CD4-positive, alpha-beta memory T cell (primary cell): ENCODE results near the gene AKAP6. TPM values are rescaled to one million over a fixed set of nuclear protein-coding genes. Genes with fewer than 3 reads are reported as not detected.

Experiments
- CTCF ChIA-PET: fragments of 350-600 bp; sonication (Branson Sonifier 250); formaldehyde crosslinking; loops from one replicate; lab custom pipeline; 2021; ENCODE audit warnings: inconsistent platforms; ENCODE audit not compliant: partially characterized antibody; lab: Charles Lee
- POLR2A ChIA-PET: fragments of 350-600 bp; sonication (Branson Sonifier 250); formaldehyde crosslinking; loops from one replicate; lab custom pipeline; 2021; ENCODE audit not compliant: partially characterized antibody; lab: Charles Lee
- DNase-seq, 5 donors: peaks; one replicate each; pipeline versions ENCODE4 v3.0.0 to v3.0.0-alpha.2; 2020 to 2022; ENCODE audit warnings: mixed read lengths in 1 of 5
- H3K27ac ChIP-seq: one replicate; pipeline ENCODE4 v1.7.0; 2013; ENCODE audit warnings: low read depth, low read length
- H3K27me3 ChIP-seq: 2 replicates; pipeline ENCODE4 v1.7.0; 2013; ENCODE audit warnings: mild to moderate bottlenecking, low read length, moderate library complexity; ENCODE audit not compliant: insufficient read depth
- H3K36me3 ChIP-seq: 2 replicates; pipeline ENCODE4 v1.7.0; 2013; ENCODE audit warnings: mild to moderate bottlenecking, low read length, moderate library complexity; ENCODE audit not compliant: insufficient read depth
- H3K4me1 ChIP-seq: 2 replicates; pipeline ENCODE4 v1.7.0; 2013; ENCODE audit warnings: mild to moderate bottlenecking, low read length, moderate library complexity; ENCODE audit not compliant: insufficient read depth
- H3K4me3 ChIP-seq, 2 donors: one replicate each; pipeline ENCODE4 v1.7.0; 2013; ENCODE audit warnings: low read length in 2 of 2, mild to moderate bottlenecking in 1 of 2
- H3K9me3 ChIP-seq, 2 donors: one replicate each; pipeline ENCODE4 v1.7.0; 2013; ENCODE audit warnings: low read length in 2 of 2, control low read depth in 1 of 2; ENCODE audit not compliant: control insufficient read depth in 1 of 2
- H3K27ac Mint-ChIP-seq, 7 donors: one replicate each; pipeline ENCODE4 v1.8.0; 2020 to 2021; ENCODE audit warnings: mixed read lengths in 7 of 7, mild to moderate bottlenecking in 6 of 7, inconsistent platforms in 3 of 7, moderate library complexity in 3 of 7
- H3K27me3 Mint-ChIP-seq, 2 donors: one replicate each; pipeline ENCODE4 v1.8.0; 2020 to 2021; ENCODE audit warnings: mixed read lengths in 2 of 2
- H3K36me3 Mint-ChIP-seq, 2 donors: one replicate each; pipeline ENCODE4 v1.8.0; 2020 to 2021; ENCODE audit warnings: mixed read lengths in 2 of 2, inconsistent platforms in 1 of 2, mild to moderate bottlenecking in 1 of 2
- H3K4me1 Mint-ChIP-seq, 4 donors: one replicate each; pipeline ENCODE4 v1.8.0; 2020 to 2021; ENCODE audit warnings: mixed read lengths in 4 of 4, mild to moderate bottlenecking in 1 of 4
- H3K4me3 Mint-ChIP-seq, 8 donors: one replicate each; pipeline ENCODE4 v1.8.0; 2020 to 2021; ENCODE audit warnings: mixed read lengths in 8 of 8, mild to moderate bottlenecking in 7 of 8, moderate library complexity in 6 of 8, inconsistent platforms in 3 of 8
- H3K9me3 Mint-ChIP-seq, 8 donors: one replicate each; pipeline ENCODE4 v1.8.0; 2020 to 2021; ENCODE audit warnings: mixed read lengths in 8 of 8, mild to moderate bottlenecking in 5 of 8, inconsistent platforms in 3 of 8, moderate library complexity in 1 of 8
- intact Hi-C: fragments of 100-400 bp; cut with micrococcal nuclease; formaldehyde crosslinking; loops from one replicate; pipeline ENCODE4 v1.15.1; 2023
- polyA plus RNA-seq, 2 donors: library from polyadenylated mRNA; unstranded; fragments of 300-500 nt; fragmentation: Illumina TruSeq; gene quantifications; one replicate each; pipeline ENCODE4 v1.2.3, GENCODE V29; 2021
- total RNA-seq, 2 experiments: library from RNA; stranded (reverse); gene quantifications; one replicate each; pipeline ENCODE4 v1.2.3, GENCODE V29; 2021

AKAP6 gene
- total and polyA plus RNA-seq, 4 experiments from 2014 or later: 0.98 to 4.4 (median 3.7) TPM; not detected in 1

GRCh38 chr14:32593290-32593942, 264.3 kb downstream of the AKAP6 start:
- CTCF ChIA-PET: interaction anchor here (0.7 kb wide), 1 partner anchor 13 kb away, joined by 3 read pairs; no protein-coding TSS in a partner anchor

DNA sequence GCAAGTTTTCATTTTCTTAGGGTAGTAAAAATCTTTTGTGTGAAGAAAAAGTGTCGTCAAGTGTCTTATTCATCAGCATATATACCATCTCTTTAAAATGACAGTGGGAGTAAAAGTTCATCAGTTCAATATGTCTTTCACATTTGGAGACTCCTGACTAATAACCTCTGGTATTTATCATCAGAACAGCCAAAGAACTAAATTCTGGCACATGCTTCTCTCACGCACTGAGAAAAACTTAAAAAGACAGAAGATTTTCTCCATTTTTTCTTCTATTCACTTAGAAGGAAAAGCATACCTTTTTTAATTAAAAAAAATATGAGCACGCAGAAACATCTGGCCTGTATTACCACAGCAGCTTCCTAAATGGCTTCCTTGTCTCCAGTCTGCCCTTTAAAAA, 265.7 kb downstream of the AKAP6 start:
- H3K4me1 ChIP-seq: no peaks in the 10 kb centered on the region
- ChIA-PET CTCF (interaction anchor here (1.4 kb wide), 1 partner anchor 19 kb away, joined by 4 read pairs; no protein-coding TSS in a partner anchor), POLR2A (no interaction called here)
- H3K4me1 Mint-ChIP-seq: no peaks in the 10 kb centered on the region
- no peak overlapping the region for H3K4me3 Mint-ChIP-seq
- H3K36me3 Mint-ChIP-seq: no peaks in the 10 kb centered on the region
- H3K4me3 ChIP-seq: no peak overlapping the region
- H3K9me3 Mint-ChIP-seq: peaks cover 0 to 1% (median 0%) of the 10 kb centered on the region in 8 donors
- no peak overlapping the region for H3K27ac ChIP-seq
- H3K9me3 ChIP-seq: no peaks in the 10 kb centered on the region
- intact Hi-C loops: no loop called here
- no peak overlapping the region for H3K27ac Mint-ChIP-seq
- H3K36me3 ChIP-seq: no peaks in the 10 kb centered on the region
- DNase-seq: no peak
- no peaks in the 10 kb centered on the region for H3K27me3 Mint-ChIP-seq
- no peaks in the 10 kb centered on the region for H3K27me3 ChIP-seq

More at GRCh38 chr14:32593290-32593942, 264.3 kb downstream of the AKAP6 start:
- Mint-ChIP-seq H3K36me3 (no peaks in the 10 kb centered on the region), H3K4me3 (no peak overlapping the region), H3K27me3 (no peaks in the 10 kb centered on the region), H3K4me1 (no peaks in the 10 kb centered on the region), H3K9me3 (peaks cover 0 to 4% (median 0%) of the 10 kb centered on the region in 8 donors), H3K27ac (no peak overlapping the region)
- no peak overlapping the region for H3K4me3 ChIP-seq
- H3K9me3 ChIP-seq: no peaks in the 10 kb centered on the region
- H3K27ac ChIP-seq: no peak overlapping the region
- no peak for DNase-seq
- POLR2A ChIA-PET: no interaction called here
- H3K4me1 ChIP-seq: no peaks in the 10 kb centered on the region
- no peaks in the 10 kb centered on the region for H3K36me3 ChIP-seq
- intact Hi-C loops: no loop called here
- H3K27me3 ChIP-seq: no peaks in the 10 kb centered on the region

- Mint-ChIP-seq H3K4me1 (no peaks in the 10 kb centered on the region), H3K4me3 (no peak overlapping the region), H3K36me3 (no peaks in the 10 kb centered on the region), H3K27me3 (no peaks in the 10 kb centered on the region), H3K27ac (no peak overlapping the region), H3K9me3 (peaks cover 0 to 1% (median 0%) of the 10 kb centered on the region in 8 donors)
- no peak overlapping the region for H3K27ac ChIP-seq
- no peaks in the 10 kb centered on the region for H3K36me3 ChIP-seq
- intact Hi-C loops: no loop called here
- POLR2A ChIA-PET: no interaction called here
- H3K9me3 ChIP-seq: no peaks in the 10 kb centered on the region
- no peaks in the 10 kb centered on the region for H3K4me1 ChIP-seq
- CTCF ChIA-PET: interaction anchor here (1.4 kb wide), 1 partner anchor 20 kb away, joined by 4 read pairs; no protein-coding TSS in a partner anchor
- no peak for DNase-seq
- H3K4me3 ChIP-seq: no peak overlapping the region
- H3K27me3 ChIP-seq: no peaks in the 10 kb centered on the region
These were observed 266.4 kb downstream of the AKAP6 start for GRCh38 chr14:32595497-32595896.

GRCh38 chr14:32596390-32596789, 267.3 kb downstream of the AKAP6 start:
- Mint-ChIP-seq H3K4me3 (no peak overlapping the region), H3K4me1 (no peaks in the 10 kb centered on the region), H3K27ac (no peak overlapping the region), H3K9me3 (peaks cover 0 to 1% (median 0%) of the 10 kb centered on the region in 8 donors), H3K27me3 (no peaks in the 10 kb centered on the region), H3K36me3 (no peaks in the 10 kb centered on the region)
- Histone ChIP-seq H3K4me3 (no peak overlapping the region), H3K27ac (no peak overlapping the region), H3K27me3 (no peaks in the 10 kb centered on the region), H3K9me3 (no peaks in the 10 kb centered on the region), H3K36me3 (no peaks in the 10 kb centered on the region), H3K4me1 (no peaks in the 10 kb centered on the region)
- ChIA-PET CTCF (interaction anchor here (1.1 kb wide), 1 partner anchor 21 kb away, joined by 3 read pairs; no protein-coding TSS in a partner anchor), POLR2A (no interaction called here)
- DNase-seq: no peak
- intact Hi-C loops: no loop called here

DNA sequence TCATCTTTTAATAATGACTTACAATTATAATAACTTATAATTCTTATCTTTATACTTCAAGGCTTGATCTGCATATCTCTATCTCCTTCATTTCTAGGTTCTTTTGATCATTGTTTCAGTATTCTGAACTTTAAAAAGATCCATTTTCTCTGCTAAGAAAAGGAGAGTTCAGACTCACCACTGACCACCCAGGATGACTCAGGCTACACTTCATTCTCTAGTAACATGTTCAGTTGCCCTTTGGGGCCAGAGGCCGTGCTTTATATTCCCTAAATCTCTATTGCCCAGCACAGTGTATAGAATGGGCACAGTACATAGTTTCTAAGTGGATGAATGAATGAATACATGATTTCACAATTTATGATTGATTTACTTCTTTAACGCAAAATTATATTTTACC, 268.7 kb downstream of the AKAP6 start:
- Histone ChIP-seq H3K27me3 (no peaks in the 10 kb centered on the region), H3K4me1 (no peaks in the 10 kb centered on the region), H3K36me3 (no peaks in the 10 kb centered on the region), H3K27ac (no peak overlapping the region), H3K9me3 (no peaks in the 10 kb centered on the region), H3K4me3 (no peak overlapping the region)
- DNase-seq: no peak
- Mint-ChIP-seq H3K27me3 (no peaks in the 10 kb centered on the region), H3K4me3 (no peak overlapping the region), H3K4me1 (no peaks in the 10 kb centered on the region), H3K27ac (no peak overlapping the region), H3K36me3 (no peaks in the 10 kb centered on the region), H3K9me3 (no peaks in the 10 kb centered on the region)
- ChIA-PET CTCF (no interaction called here), POLR2A (no interaction called here)
- intact Hi-C loops: no loop called here

DNA sequence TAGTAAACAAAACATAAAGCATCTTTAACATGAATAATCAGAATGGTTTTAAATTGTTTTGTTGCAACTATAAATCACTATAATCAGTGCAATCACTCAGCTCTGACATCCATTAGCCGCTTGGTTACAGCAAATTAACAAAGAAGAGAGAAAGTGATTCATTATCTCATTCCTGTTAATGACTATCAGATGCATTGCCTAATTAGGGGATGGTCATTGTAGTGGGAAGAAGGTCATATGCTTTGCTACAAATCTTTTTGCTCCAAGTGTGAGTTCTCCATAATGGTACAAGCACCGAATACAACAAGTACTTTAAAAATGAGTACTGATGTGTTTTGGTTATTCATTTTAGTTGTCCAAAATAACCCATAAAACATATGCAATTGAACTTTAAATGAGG, 272.0 kb downstream of the AKAP6 start:
- intact Hi-C loops: no loop called here
- H3K27ac ChIP-seq: no peak overlapping the region
- Mint-ChIP-seq H3K9me3 (no peaks in the 10 kb centered on the region), H3K4me1 (no peaks in the 10 kb centered on the region), H3K36me3 (no peaks in the 10 kb centered on the region), H3K27me3 (no peaks in the 10 kb centered on the region), H3K4me3 (no peak overlapping the region), H3K27ac (no peak overlapping the region)
- POLR2A ChIA-PET: no interaction called here
- no peaks in the 10 kb centered on the region for H3K4me1 ChIP-seq
- CTCF ChIA-PET: no interaction called here
- H3K9me3 ChIP-seq: no peaks in the 10 kb centered on the region
- DNase-seq: no peak
- no peaks in the 10 kb centered on the region for H3K27me3 ChIP-seq
- no peak overlapping the region for H3K4me3 ChIP-seq
- H3K36me3 ChIP-seq: no peaks in the 10 kb centered on the region

- H3K36me3 Mint-ChIP-seq: no peaks in the 10 kb centered on the region
- no peaks in the 10 kb centered on the region for H3K9me3 Mint-ChIP-seq
- no peak overlapping the region for H3K27ac Mint-ChIP-seq
- ChIA-PET CTCF (interaction anchor here (1.5 kb wide), 1 partner anchor 17 kb away, joined by 5 read pairs; no protein-coding TSS in a partner anchor), POLR2A (no interaction called here)
- DNase-seq: no peak
- no peaks in the 10 kb centered on the region for H3K4me1 Mint-ChIP-seq
- Histone ChIP-seq H3K27ac (no peak overlapping the region), H3K36me3 (no peaks in the 10 kb centered on the region), H3K4me1 (no peaks in the 10 kb centered on the region), H3K27me3 (no peaks in the 10 kb centered on the region), H3K9me3 (no peaks in the 10 kb centered on the region), H3K4me3 (no peak overlapping the region)
- H3K27me3 Mint-ChIP-seq: peaks cover 0 to 2% of the 10 kb centered on the region in 2 donors
- H3K4me3 Mint-ChIP-seq: no peak overlapping the region
- intact Hi-C loops: no loop called here
These were observed 272.8 kb downstream of the AKAP6 start for GRCh38 chr14:32601906-32602305.
